ENCODE results near the gene AMN.

AMN gene

GRCh38 chr14:102943454-102943853 is 21.0 kb downstream of the AMN start:
- in situ Hi-C loops (cut with MboI; ENCODE audit: low sequenced_read_pairs), result no loop called here

- in situ Hi-C loops (cut with MboI; ENCODE audit: low sequenced_read_pairs), result no loop called here
These were observed 21.5 kb downstream of the AMN start for GRCh38 chr14:102943979-102944378.

GRCh38 chr14:102944448-102945330 is 22.2 kb downstream of the AMN start:
- in situ Hi-C loops (cut with MboI; ENCODE audit: low sequenced_read_pairs), result no loop called here

- in situ Hi-C loops (cut with MboI; ENCODE audit: low sequenced_read_pairs), result no loop called here
These were observed 23.1 kb downstream of the AMN start for GRCh38 chr14:102945346-102946130.

- in situ Hi-C loops (cut with MboI; ENCODE audit: low sequenced_read_pairs), result no loop called here
These were observed 25.0 kb downstream of the AMN start for GRCh38 chr14:102947321-102948103.

- in situ Hi-C loops (cut with MboI; ENCODE audit: low sequenced_read_pairs), result no loop called here
These were observed 26.2 kb downstream of the AMN start for GRCh38 chr14:102948698-102949061.

- in situ Hi-C loops (cut with MboI; ENCODE audit: low sequenced_read_pairs), result no loop called here
These were observed 26.8 kb downstream of the AMN start for GRCh38 chr14:102949062-102949800.

- in situ Hi-C loops (cut with MboI; ENCODE audit: low sequenced_read_pairs), result no loop called here
These were observed 27.5 kb downstream of the AMN start for GRCh38 chr14:102949801-102950451.

GRCh38 chr14:102951034-102951433 is 28.6 kb downstream of the AMN start:
- in situ Hi-C loops (cut with MboI; ENCODE audit: low sequenced_read_pairs), result no loop called here

GRCh38 chr14:102951799-102952198 is 29.3 kb downstream of the AMN start:
- in situ Hi-C loops (cut with MboI; ENCODE audit: low sequenced_read_pairs), result no loop called here

GRCh38 chr14:102952276-102952675 is 29.8 kb downstream of the AMN start:
- in situ Hi-C loops (cut with MboI; ENCODE audit: low sequenced_read_pairs), result no loop called here

GRCh38 chr14:102953100-102953499 is 30.6 kb downstream of the AMN start:
- in situ Hi-C loops (cut with MboI; ENCODE audit: low sequenced_read_pairs), result no loop called here

- in situ Hi-C loops (cut with MboI; ENCODE audit: low sequenced_read_pairs), result no loop called here
These were observed 31.8 kb downstream of the AMN start for GRCh38 chr14:102954081-102954789.

GRCh38 chr14:102955636-102956408 is 33.4 kb downstream of the AMN start:
- in situ Hi-C loops (cut with MboI; ENCODE audit: low sequenced_read_pairs), result no loop called here

- in situ Hi-C loops (cut with MboI; ENCODE audit: low sequenced_read_pairs), result no loop called here
These were observed 34.8 kb downstream of the AMN start for GRCh38 chr14:102957222-102957621.

GRCh38 chr14:102958461-102958860 is 36.0 kb downstream of the AMN start:
- in situ Hi-C loops (cut with MboI; ENCODE audit: low sequenced_read_pairs), result no loop called here

- in situ Hi-C loops (cut with MboI; ENCODE audit: low sequenced_read_pairs), result no loop called here
These were observed 39.7 kb downstream of the AMN start for GRCh38 chr14:102962111-102962627.

- in situ Hi-C loops (cut with MboI; ENCODE audit: low sequenced_read_pairs), result no loop called here
These were observed 41.8 kb downstream of the AMN start for GRCh38 chr14:102964152-102964730.
